GM23338 (cell line): ENCODE measurements around the gene NGLY1. TPM values are rescaled to one million over a fixed set of nuclear protein-coding genes. Genes with fewer than 3 reads are reported as not detected.

Experiments used
- ATAC-seq: fragments of 200-7000 bp; cut with Tn5 transposase; 3 replicates; pipeline ENCODE4 v1.9.1; 2020
- DNase-seq: peaks from one replicate; pipeline ENCODE4 v3.0.0-alpha.2; 2015; ENCODE audit warnings: low spot score
- H2AFZ ChIP-seq: fragments of 200-600 bp; sonication (generic); 2 replicates; pipeline ENCODE4 v1.8.0; 2016; ENCODE audit warnings: antibody characterized with exemption, mild to moderate bottlenecking, moderate library complexity
- H3F3A ChIP-seq: fragments of 200-600 bp; sonication (generic); replicated peaks from 2 replicates; pipeline ENCODE4 v1.8.0; 2017; ENCODE audit warnings: antibody characterized with exemption, mixed run types, low read depth
- H3K27ac ChIP-seq: fragments of 200-600 bp; sonication (generic); 2 replicates; pipeline ENCODE4 v1.6.1; 2016; ENCODE audit warnings: low read depth
- H3K27me3 ChIP-seq: fragments of 200-600 bp; sonication (generic); 2 replicates; pipeline ENCODE4 v1.8.0; 2016; ENCODE audit warnings: mild to moderate bottlenecking, mixed run types, moderate library complexity; ENCODE audit not compliant: insufficient read depth
- H3K36me3 ChIP-seq: fragments of 200-600 bp; sonication (generic); 2 replicates; pipeline ENCODE4 v1.8.0; 2016; ENCODE audit warnings: mild to moderate bottlenecking; ENCODE audit not compliant: insufficient read depth
- H3K4me1 ChIP-seq: fragments of 200-600 bp; sonication (generic); 2 replicates; pipeline ENCODE4 v1.8.0; 2016; ENCODE audit warnings: mild to moderate bottlenecking, moderate library complexity; ENCODE audit not compliant: insufficient read depth
- H3K4me2 ChIP-seq: fragments of 200-600 bp; sonication (generic); 2 replicates; pipeline ENCODE4 v1.7.1; 2017; ENCODE audit warnings: mixed run types
- H3K4me3 ChIP-seq: fragments of 200-600 bp; sonication (generic); 2 replicates; pipeline ENCODE4 v1.6.1; 2016; ENCODE audit warnings: mixed run types
- H3K79me2 ChIP-seq: fragments of 200-600 bp; sonication (generic); replicated peaks from 2 replicates; pipeline ENCODE4 v1.8.0; 2017; ENCODE audit warnings: mild to moderate bottlenecking; ENCODE audit not compliant: insufficient read depth
- H3K9me2 ChIP-seq: fragments of 200-600 bp; sonication (generic); 2 replicates; pipeline ENCODE4 v1.8.0; 2017; ENCODE audit not compliant: insufficient read depth
- H4K20me1 ChIP-seq: fragments of 200-600 bp; sonication (generic); replicated peaks from 2 replicates; pipeline ENCODE4 v1.8.0; 2017; ENCODE audit warnings: mild to moderate bottlenecking; ENCODE audit not compliant: insufficient read depth
- H3K27ac Mint-ChIP-seq: 2 replicates; pipeline ENCODE4 v1.8.0; 2020; ENCODE audit warnings: inconsistent platforms, mild to moderate bottlenecking, moderate library complexity, mixed read lengths
- H3K27me3 Mint-ChIP-seq: 3 replicates; pipeline ENCODE4 v1.8.0; 2022; ENCODE audit warnings: low read depth, mild to moderate bottlenecking, moderate library complexity, mixed read lengths, inconsistent platforms; ENCODE audit not compliant: insufficient read depth, poor library complexity
- H3K36me3 Mint-ChIP-seq: 3 replicates; pipeline ENCODE4 v1.8.0; 2021; ENCODE audit warnings: low read depth, mild to moderate bottlenecking, inconsistent platforms, moderate library complexity, mixed read lengths
- H3K4me1 Mint-ChIP-seq: 3 replicates; pipeline ENCODE4 v1.8.0; 2020; ENCODE audit warnings: mild to moderate bottlenecking, inconsistent platforms, mixed read lengths
- H3K4me3 Mint-ChIP-seq: 3 replicates; pipeline ENCODE4 v1.8.0; 2021; ENCODE audit warnings: moderate library complexity, mild to moderate bottlenecking, inconsistent platforms, mixed read lengths
- H3K9me3 Mint-ChIP-seq: 3 replicates; pipeline ENCODE4 v1.8.0; 2020; ENCODE audit warnings: moderate library complexity, mild to moderate bottlenecking, inconsistent platforms, mixed read lengths
- CREB1 ChIP-seq: fragments of 250-450 bp; sonication (Bioruptor Pico); IDR thresholded peaks from 2 replicates; pipeline ENCODE4 v1.5.0; 2020; ENCODE audit warnings: low read depth, mild to moderate bottlenecking, moderate library complexity
- EZH2 ChIP-seq: fragments of 200-600 bp; sonication (generic); IDR thresholded peaks from one replicate; pipeline ENCODE4 v1.8.0; 2017; ENCODE audit warnings: antibody characterized with exemption, mild to moderate bottlenecking, low read depth; ENCODE audit not compliant: unreplicated experiment
- EZH2phosphoT487 ChIP-seq: fragments of 200-600 bp; sonication (generic); IDR thresholded peaks from one replicate; pipeline ENCODE4 v1.8.1; 2018; ENCODE audit warnings: antibody characterized with exemption; ENCODE audit not compliant: unreplicated experiment
- NANOG ChIP-seq: IDR thresholded peaks from 2 replicates; pipeline ENCODE4 v1.6.1; 2016; ENCODE audit warnings: antibody characterized with exemption, borderline replicate concordance
- POLR2AphosphoS5 ChIP-seq: IDR thresholded peaks from 2 replicates; pipeline ENCODE4 v1.6.1; 2016; ENCODE audit warnings: antibody characterized with exemption, low read depth
- ZNF114 ChIP-seq: fragments of 250-450 bp; sonication (Bioruptor Pico); IDR thresholded peaks from 2 replicates; pipeline ENCODE4 v1.5.0; 2020; ENCODE audit warnings: mild to moderate bottlenecking, moderate library complexity
- ZNF331 ChIP-seq: fragments of 250-450 bp; sonication (Bioruptor Pico); IDR thresholded peaks from 2 replicates; pipeline ENCODE4 v1.5.0; 2020; ENCODE audit warnings: low read depth, mild to moderate bottlenecking, moderate library complexity
- ZNF462 ChIP-seq: fragments of 250-450 bp; sonication (Bioruptor Pico); IDR thresholded peaks from 2 replicates; pipeline ENCODE4 v1.5.0; 2020; ENCODE audit warnings: mild to moderate bottlenecking, moderate library complexity
- polyA plus RNA-seq: library from polyadenylated mRNA; unstranded; fragments of >200 nt; fragmentation: Nextera tagmentation; extraction: Ambion mirVana; gene quantifications from 2 replicates; pipeline ENCODE4 v1.2.1, GENCODE V29; 2016
- total RNA-seq: library from RNA; depleted of rRNA; stranded (reverse); fragments of >200 nt; shearing (Covaris generic); gene quantifications from 2 replicates; pipeline ENCODE4 v1.2.3, GENCODE V29; 2014
- TF ChIP-seq, protein P1 (sequence below), 2 experiments: fragments of 200-600 bp in 1 of 2; sonication (generic) in 1 of 2; conservative IDR thresholded peaks; 2 replicates each; pipeline versions ENCODE4 v1.5.1 to v1.6.1; 2016 to 2017; ENCODE audit warnings: antibody characterized with exemption in 2 of 2, low read depth in 2 of 2, mild to moderate bottlenecking in 2 of 2, moderate library complexity in 1 of 2
- TF ChIP-seq, protein P2 (sequence below): IDR thresholded peaks from one replicate; pipeline ENCODE4 v1.6.1; 2018; ENCODE audit warnings: antibody characterized with exemption; ENCODE audit not compliant: unreplicated experiment

Gene NGLY1
- total and polyA plus RNA-seq, 2 experiments from 2014 or later = 20.4 to 43.5 TPM

DNA sequence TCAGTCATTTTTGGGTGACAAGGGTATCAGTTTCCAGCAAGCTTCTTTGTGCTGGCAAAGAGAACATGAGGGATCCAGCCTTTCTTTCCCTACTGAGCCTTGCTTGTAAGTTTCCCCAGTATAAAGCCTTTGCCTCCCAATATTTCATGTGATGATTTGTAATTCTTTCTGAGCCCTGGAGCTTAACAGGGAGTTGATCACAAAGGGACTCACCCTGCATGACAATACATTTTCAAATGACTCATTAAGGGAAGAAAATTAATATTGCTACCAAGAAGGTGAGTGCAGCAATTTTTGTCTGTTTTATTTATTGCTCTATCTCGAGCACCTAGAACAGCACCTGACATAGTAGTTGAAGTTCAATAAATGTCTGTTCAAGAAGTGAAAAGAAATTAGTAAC lies 34.4 kb upstream of the NGLY1 start:
- Mint-ChIP-seq H3K4me3 (no peak overlapping the region), H3K36me3 (no peaks in the 10 kb centered on the region), H3K27me3 (peaks cover 2% of the 10 kb centered on the region), H3K27ac (no peak overlapping the region), H3K4me1 (peaks cover 21% of the 10 kb centered on the region), H3K9me3 (peaks cover 9% of the 10 kb centered on the region; the same call in 1 of the 3 replicates)
- TF ChIP-seq ZNF462 (CRISPR knock-in tag) (no peak), POLR2AphosphoS5 (no peak), ZNF331 (no peak), CREB1 (no peak), EZH2phosphoT487 (no peak), EZH2 (no peak), ZNF114 (CRISPR knock-in tag) (no peak), NANOG (no peak)
- TF ChIP-seq, protein P1, sequence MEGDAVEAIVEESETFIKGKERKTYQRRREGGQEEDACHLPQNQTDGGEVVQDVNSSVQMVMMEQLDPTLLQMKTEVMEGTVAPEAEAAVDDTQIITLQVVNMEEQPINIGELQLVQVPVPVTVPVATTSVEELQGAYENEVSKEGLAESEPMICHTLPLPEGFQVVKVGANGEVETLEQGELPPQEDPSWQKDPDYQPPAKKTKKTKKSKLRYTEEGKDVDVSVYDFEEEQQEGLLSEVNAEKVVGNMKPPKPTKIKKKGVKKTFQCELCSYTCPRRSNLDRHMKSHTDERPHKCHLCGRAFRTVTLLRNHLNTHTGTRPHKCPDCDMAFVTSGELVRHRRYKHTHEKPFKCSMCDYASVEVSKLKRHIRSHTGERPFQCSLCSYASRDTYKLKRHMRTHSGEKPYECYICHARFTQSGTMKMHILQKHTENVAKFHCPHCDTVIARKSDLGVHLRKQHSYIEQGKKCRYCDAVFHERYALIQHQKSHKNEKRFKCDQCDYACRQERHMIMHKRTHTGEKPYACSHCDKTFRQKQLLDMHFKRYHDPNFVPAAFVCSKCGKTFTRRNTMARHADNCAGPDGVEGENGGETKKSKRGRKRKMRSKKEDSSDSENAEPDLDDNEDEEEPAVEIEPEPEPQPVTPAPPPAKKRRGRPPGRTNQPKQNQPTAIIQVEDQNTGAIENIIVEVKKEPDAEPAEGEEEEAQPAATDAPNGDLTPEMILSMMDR (conservative IDR thresholded peaks at IDR 0.05; ENCODE audit: low read depth in 2 of 2) = no peak
- TF ChIP-seq, protein P2, sequence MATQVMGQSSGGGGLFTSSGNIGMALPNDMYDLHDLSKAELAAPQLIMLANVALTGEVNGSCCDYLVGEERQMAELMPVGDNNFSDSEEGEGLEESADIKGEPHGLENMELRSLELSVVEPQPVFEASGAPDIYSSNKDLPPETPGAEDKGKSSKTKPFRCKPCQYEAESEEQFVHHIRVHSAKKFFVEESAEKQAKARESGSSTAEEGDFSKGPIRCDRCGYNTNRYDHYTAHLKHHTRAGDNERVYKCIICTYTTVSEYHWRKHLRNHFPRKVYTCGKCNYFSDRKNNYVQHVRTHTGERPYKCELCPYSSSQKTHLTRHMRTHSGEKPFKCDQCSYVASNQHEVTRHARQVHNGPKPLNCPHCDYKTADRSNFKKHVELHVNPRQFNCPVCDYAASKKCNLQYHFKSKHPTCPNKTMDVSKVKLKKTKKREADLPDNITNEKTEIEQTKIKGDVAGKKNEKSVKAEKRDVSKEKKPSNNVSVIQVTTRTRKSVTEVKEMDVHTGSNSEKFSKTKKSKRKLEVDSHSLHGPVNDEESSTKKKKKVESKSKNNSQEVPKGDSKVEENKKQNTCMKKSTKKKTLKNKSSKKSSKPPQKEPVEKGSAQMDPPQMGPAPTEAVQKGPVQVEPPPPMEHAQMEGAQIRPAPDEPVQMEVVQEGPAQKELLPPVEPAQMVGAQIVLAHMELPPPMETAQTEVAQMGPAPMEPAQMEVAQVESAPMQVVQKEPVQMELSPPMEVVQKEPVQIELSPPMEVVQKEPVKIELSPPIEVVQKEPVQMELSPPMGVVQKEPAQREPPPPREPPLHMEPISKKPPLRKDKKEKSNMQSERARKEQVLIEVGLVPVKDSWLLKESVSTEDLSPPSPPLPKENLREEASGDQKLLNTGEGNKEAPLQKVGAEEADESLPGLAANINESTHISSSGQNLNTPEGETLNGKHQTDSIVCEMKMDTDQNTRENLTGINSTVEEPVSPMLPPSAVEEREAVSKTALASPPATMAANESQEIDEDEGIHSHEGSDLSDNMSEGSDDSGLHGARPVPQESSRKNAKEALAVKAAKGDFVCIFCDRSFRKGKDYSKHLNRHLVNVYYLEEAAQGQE = no peak
- peaks cover 43% of the 10 kb centered on the region for H3K4me1 ChIP-seq
- no peak for DNase-seq
- H2AFZ ChIP-seq = no peak overlapping the region
- no peaks in the 10 kb centered on the region for H4K20me1 ChIP-seq
- no peaks in the 10 kb centered on the region for H3K36me3 ChIP-seq
- H3K27ac ChIP-seq = no peak overlapping the region
- H3K27me3 ChIP-seq = no peaks in the 10 kb centered on the region
- H3K79me2 ChIP-seq = no peaks in the 10 kb centered on the region
- no peak overlapping the region for H3K4me2 ChIP-seq
- H3K9me2 ChIP-seq = peaks cover 7% of the 10 kb centered on the region; the same call in 1 of the 2 replicates
- no peak overlapping the region for H3K4me3 ChIP-seq
- H3F3A ChIP-seq = no peaks in the 10 kb centered on the region
- no peak for ATAC-seq
